Measurements from ENCODE around the gene PID1.

Gene PID1

DNA sequence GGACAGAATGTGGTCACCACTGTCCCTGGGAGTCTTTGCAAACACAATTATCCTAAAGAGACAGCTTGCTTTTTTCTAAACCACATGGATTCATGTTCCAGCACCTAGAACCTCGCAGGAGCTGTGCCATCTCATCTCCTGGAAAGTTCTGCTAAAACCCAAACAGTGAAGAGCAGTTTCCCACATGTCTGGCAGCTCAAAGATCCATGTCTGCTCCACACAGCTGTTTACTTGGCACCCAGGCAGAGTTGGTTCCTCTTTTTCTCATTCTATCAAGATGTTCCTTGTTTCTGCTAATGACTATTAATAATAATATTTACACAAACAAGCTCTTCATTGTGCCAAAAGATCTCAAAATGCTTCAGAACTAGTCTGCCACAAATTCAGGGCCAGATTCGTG, 30.1 kb upstream of the PID1 start:
- H4K20me1 ChIP-seq (ENCODE audit: insufficient read depth) = no peaks in the 10 kb centered on the region
- H3K4me2 ChIP-seq = no peak overlapping the region
- H3K27me3 ChIP-seq (ENCODE audit: insufficient read depth, low read depth) = no peaks in the 10 kb centered on the region
- H3K4me3 ChIP-seq (IDR thresholded peaks at IDR 0.05; ENCODE audit: insufficient read depth, low read depth, low read length) = no peak overlapping the region
- TF ChIP-seq, protein P1, sequence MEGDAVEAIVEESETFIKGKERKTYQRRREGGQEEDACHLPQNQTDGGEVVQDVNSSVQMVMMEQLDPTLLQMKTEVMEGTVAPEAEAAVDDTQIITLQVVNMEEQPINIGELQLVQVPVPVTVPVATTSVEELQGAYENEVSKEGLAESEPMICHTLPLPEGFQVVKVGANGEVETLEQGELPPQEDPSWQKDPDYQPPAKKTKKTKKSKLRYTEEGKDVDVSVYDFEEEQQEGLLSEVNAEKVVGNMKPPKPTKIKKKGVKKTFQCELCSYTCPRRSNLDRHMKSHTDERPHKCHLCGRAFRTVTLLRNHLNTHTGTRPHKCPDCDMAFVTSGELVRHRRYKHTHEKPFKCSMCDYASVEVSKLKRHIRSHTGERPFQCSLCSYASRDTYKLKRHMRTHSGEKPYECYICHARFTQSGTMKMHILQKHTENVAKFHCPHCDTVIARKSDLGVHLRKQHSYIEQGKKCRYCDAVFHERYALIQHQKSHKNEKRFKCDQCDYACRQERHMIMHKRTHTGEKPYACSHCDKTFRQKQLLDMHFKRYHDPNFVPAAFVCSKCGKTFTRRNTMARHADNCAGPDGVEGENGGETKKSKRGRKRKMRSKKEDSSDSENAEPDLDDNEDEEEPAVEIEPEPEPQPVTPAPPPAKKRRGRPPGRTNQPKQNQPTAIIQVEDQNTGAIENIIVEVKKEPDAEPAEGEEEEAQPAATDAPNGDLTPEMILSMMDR (conservative IDR thresholded peaks at IDR 0.05; ENCODE audit: low read depth, low read length) = no peak
- no peaks in the 10 kb centered on the region for H3K36me3 ChIP-seq (ENCODE audit: insufficient read depth)
- no peak overlapping the region for H3K9ac ChIP-seq
- H3K4me1 ChIP-seq (ENCODE audit: low read depth, poor library complexity, severe bottlenecking) = peaks cover 6% of the 10 kb centered on the region
- no peak overlapping the region for H2AFZ ChIP-seq (ENCODE audit: low read depth)
- H3K79me2 ChIP-seq (ENCODE audit: insufficient read depth, low read depth) = no peaks in the 10 kb centered on the region
- H3K27ac ChIP-seq = no peak overlapping the region

DNA sequence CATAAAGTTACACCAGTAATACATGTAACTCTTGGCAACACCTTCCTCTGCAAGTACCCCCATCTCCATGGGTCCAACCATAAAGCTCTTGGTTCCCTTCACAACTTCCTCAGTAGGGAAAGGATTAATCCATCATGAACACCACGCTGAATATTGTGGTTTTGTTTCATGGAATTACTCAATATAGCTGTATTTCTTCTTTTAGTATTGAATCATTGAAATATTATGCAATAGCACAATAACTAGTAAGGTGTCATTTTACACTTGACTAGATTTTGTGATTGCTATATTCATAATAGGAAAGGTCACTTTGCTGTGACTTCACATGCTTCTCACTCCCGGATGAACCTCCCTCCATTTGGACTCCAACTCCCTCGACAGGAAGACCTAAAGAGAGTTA, 29.7 kb upstream of the PID1 start:
- no peaks in the 10 kb centered on the region for H3K79me2 ChIP-seq (ENCODE audit: insufficient read depth, low read depth)

DNA sequence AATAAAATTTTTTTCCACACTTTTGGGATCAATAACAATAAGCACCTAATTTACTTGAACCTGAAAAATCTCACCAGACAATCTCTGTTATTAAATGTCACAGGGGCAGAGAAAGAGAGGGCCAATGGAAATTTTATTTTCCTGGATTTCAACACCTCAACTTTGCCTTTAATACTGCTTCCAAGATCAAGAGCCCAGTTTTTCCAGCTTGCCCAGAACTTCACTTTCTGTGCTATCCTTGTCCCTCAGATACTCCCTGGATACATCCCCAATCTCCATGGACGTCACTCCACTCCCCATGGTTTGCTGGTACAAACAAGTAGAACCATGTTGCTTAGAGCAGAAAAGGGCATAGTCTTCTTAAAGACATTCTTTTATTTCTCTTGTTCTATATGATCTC, 29.3 kb upstream of the PID1 start:
- Histone ChIP-seq H3K4me3 (IDR thresholded peaks at IDR 0.05; ENCODE audit: insufficient read depth, low read depth, low read length) (no peak overlapping the region), H3K4me2 (no peak overlapping the region), H4K20me1 (ENCODE audit: insufficient read depth) (no peaks in the 10 kb centered on the region), H3K9ac (no peak overlapping the region), H3K4me1 (ENCODE audit: low read depth, poor library complexity, severe bottlenecking) (peaks cover 6% of the 10 kb centered on the region), H3K36me3 (ENCODE audit: insufficient read depth) (no peaks in the 10 kb centered on the region), H2AFZ (ENCODE audit: low read depth) (no peak overlapping the region), H3K27me3 (ENCODE audit: insufficient read depth, low read depth) (no peaks in the 10 kb centered on the region), H3K27ac (no peak overlapping the region), H3K79me2 (ENCODE audit: insufficient read depth, low read depth) (no peaks in the 10 kb centered on the region)
- TF ChIP-seq, protein P1 (conservative IDR thresholded peaks at IDR 0.05; ENCODE audit: low read depth, low read length) = no peak

More for the DNA sequence above, 29.7 kb upstream of the PID1 start:
- no peak overlapping the region for H3K27ac ChIP-seq
- H2AFZ ChIP-seq (ENCODE audit: low read depth) = no peak overlapping the region
- no peak overlapping the region for H3K4me3 ChIP-seq (IDR thresholded peaks at IDR 0.05; ENCODE audit: insufficient read depth, low read depth, low read length)
- TF ChIP-seq, protein P1 (conservative IDR thresholded peaks at IDR 0.05; ENCODE audit: low read depth, low read length) = no peak
- H3K9ac ChIP-seq = no peak overlapping the region
- H3K36me3 ChIP-seq (ENCODE audit: insufficient read depth) = no peaks in the 10 kb centered on the region
- H3K4me2 ChIP-seq = no peak overlapping the region
- no peaks in the 10 kb centered on the region for H3K27me3 ChIP-seq (ENCODE audit: insufficient read depth, low read depth)
- H4K20me1 ChIP-seq (ENCODE audit: insufficient read depth) = no peaks in the 10 kb centered on the region
- peaks cover 6% of the 10 kb centered on the region for H3K4me1 ChIP-seq (ENCODE audit: low read depth, poor library complexity, severe bottlenecking)

DNA sequence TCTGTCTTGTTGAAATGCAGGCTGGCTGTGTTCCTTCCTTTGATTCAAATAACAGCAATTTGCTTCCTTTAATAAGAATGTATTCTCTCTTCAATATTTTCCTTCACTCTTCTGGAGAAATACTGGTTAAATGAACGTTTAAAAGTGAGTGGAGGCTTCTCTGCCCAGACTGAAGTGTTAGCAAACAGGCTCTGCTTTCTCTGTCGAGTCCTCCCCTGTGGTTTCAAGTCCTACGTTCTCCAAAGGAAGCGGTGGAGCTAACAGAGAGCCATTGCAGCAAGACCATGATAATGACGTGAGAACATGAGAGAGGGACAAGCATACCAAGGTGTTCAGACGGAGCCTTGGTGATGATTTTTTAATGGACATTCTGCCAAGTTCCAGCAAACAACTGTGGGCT, 26.2 kb upstream of the PID1 start:
- Histone ChIP-seq H3K4me2 (peak overlapping the region; percentile 31), H3K36me3 (ENCODE audit: insufficient read depth) (no peaks in the 10 kb centered on the region), H3K4me1 (ENCODE audit: low read depth, poor library complexity, severe bottlenecking) (peaks cover 6% of the 10 kb centered on the region), H3K4me3 (IDR thresholded peaks at IDR 0.05; ENCODE audit: insufficient read depth, low read depth, low read length) (no peak overlapping the region), H3K27me3 (ENCODE audit: insufficient read depth, low read depth) (no peaks in the 10 kb centered on the region), H3K27ac (no peak overlapping the region), H2AFZ (ENCODE audit: low read depth) (0 out of 2 replicates have a peak overlapping the region, but pooled peaks have one; percentile 17), H4K20me1 (ENCODE audit: insufficient read depth) (no peaks in the 10 kb centered on the region), H3K79me2 (ENCODE audit: insufficient read depth, low read depth) (no peaks in the 10 kb centered on the region), H3K9ac (no peak overlapping the region)
- TF ChIP-seq, protein P1 (conservative IDR thresholded peaks at IDR 0.05; ENCODE audit: low read depth, low read length) = no peak
